ENCODE results near the gene FGF21.

The FGF21 gene

GRCh38 chr19:48794291-48794690 is 39.0 kb downstream of the FGF21 start:
- no peak for FAIRE-seq

DNA sequence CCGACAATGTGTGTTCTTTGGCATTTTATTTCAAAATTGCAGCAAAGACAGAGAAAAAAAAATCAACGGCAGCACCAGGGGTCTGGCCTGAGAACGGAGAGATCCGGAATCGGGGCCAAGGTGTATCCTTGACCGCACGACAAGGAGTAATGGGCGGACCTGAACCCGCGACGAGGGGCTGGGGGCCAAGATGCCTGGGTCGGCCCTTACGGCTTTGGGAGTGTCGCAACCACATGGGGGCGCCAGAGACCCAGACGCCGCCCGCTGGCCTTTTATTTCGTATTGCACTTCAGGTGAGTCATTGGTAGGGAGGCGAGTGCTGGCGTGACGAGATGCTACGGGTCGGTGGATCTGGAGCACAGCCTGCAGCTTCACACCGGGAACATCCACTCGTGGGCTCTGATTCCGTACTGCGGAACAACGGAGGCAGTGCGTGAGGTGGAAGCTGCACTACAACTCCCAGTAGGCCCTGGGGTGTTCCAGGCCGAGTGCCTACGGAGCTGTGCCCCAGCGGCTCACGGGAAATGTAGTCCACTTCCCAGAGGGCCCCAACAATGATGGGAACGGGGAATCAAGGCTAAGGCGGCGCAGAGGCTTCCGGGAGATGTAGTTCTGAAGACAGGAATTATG is 39.8 kb downstream of the FGF21 start:
- peak; percentile 94 for FAIRE-seq

DNA sequence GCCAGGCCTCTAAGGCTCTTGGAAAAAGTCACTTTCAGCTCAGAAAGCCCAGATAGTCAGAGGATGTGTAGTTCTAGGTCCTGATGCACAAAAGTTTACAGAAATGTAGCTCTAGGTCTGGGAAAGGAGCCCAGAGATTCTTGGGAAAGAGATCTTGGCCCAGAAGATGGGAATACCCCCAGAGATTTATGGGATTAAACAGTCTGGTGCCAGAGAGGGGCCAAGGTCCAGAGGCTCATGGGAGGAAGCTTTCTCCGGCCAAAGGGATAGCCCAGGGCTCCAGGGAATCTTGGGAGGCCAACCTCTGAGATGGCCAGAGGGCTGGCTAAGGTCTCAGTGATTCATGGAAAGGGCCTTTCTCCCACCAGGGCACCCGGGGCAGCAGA is 40.4 kb downstream of the FGF21 start:
- no peak for FAIRE-seq

- no peak for FAIRE-seq
These were observed 41.2 kb downstream of the FGF21 start for GRCh38 chr19:48796298-48797083.

DNA sequence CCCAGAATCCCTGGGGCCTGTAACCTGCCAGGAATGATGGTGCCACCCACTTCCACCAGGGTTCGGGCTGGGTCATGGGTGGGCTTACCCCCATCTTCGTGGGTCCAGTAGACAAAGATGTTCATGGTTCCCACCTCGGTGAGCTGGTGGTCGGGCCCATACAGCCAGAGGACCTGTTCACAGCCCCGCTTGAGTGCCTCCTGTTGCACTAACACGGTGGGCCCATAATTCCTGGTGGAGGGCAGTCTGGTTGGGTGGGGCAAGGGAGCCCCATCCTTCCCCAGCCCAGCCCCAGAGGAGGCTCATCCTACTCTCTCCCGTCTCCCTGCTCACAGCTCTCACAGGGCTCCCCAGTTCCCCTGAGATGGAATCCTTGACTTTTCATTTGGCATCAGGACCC is 41.8 kb downstream of the FGF21 start:
- FAIRE-seq: no peak

- FAIRE-seq: no peak
These were observed 43.6 kb downstream of the FGF21 start for GRCh38 chr19:48798937-48799336.

GRCh38 chr19:48799358-48800300 is 44.3 kb downstream of the FGF21 start:
- FAIRE-seq: no peak

- no peak for FAIRE-seq
These were observed 47.3 kb downstream of the FGF21 start for GRCh38 chr19:48802623-48803022.

- no peak for FAIRE-seq
These were observed 49.2 kb downstream of the FGF21 start for GRCh38 chr19:48804496-48804895.

GRCh38 chr19:48805452-48805851 is 50.1 kb downstream of the FGF21 start:
- no peak for FAIRE-seq

DNA sequence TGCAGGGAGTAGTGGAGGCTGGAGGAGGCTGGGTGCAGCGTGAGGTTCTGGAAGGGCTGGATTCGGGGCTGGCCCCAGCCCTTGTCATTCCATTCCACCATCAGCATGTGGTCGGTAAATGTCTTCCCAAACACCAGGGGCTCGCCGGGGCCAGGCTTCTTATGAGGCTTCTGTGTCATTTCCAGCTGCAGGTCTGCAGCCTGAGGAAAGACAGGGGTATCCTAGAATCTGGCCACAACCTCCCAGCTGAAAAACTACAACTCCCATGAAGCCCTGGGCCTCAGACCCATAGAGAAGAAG is 51.1 kb downstream of the FGF21 start:
- no peak for FAIRE-seq

- FAIRE-seq: no peak
These were observed 51.7 kb downstream of the FGF21 start for GRCh38 chr19:48806818-48807589.

DNA sequence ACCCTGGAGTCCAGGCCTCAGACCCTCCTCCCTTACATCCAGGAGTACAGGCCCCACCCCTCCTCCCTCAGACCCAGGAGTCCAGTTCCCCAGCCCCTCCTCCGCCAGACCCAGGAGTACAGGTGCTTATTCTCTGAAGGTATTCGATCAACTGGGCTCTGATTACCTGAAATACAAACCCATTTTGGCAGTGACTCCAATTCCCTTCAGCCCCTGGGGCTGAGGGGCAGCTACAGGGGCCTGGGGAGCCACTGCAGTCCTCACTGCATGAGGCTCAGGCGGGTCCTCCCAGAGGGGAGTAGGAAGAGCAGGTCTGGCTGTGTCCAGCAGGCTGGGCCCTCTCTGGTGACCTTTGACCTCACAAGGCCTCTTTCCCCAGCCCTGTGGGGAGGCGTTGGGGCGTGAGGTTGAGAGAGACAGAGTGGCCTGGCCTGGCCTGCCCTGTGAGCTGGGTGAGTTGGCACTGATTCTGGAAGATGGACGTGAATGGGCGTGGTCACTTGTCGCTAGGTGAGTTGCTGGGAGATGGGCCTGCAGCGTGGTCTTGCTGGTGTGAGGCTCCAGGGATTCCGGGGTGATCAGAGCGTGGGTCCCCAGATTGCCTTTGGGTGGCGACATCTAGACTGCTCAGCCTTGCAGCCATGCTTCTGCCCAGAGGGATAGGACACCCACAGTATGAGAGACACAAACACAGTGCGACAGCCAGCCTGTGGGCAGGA is 52.4 kb downstream of the FGF21 start:
- FAIRE-seq: no peak
